ENCODE measurements around the gene BCL10. TPM values are rescaled to one million over a fixed set of nuclear protein-coding genes. Genes with fewer than 3 reads are reported as not detected.

Gene BCL10
- total RNA-seq, 2 donors from 2014 or later, result 21.3 to 22.6 TPM

DNA sequence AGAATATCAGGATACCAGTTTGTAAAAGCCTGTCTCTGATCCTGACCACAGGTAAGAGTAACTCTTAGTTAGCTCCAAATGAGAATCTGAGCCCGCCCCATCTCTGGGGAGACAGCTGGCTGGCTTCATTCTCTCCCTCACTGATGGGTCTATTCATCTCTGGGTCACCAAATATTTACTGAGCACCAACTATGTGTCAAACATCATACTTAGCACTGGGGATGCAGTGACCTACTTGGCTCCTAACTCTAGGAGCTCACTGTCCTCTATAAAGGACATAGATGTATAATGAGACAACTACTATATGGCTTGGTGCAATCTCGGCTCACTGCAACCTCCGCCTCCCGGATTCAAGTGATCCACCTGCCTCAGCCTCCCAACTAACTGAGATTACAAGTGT lies 29.8 kb upstream of the BCL10 start:
- no peak for DNase-seq
- no peak overlapping the region for H3K27ac Mint-ChIP-seq
- no peaks in the 10 kb centered on the region for H3K4me1 ChIP-seq (ENCODE audit: control insufficient read depth, insufficient read depth, low read length)
- no peak overlapping the region for H3K4me3 Mint-ChIP-seq
- peaks cover 1% of the 10 kb centered on the region for H3K27me3 Mint-ChIP-seq (ENCODE audit: insufficient read depth)
- H3K4me1 Mint-ChIP-seq, result peaks cover 6% of the 10 kb centered on the region
- no peak overlapping the region for H3K27ac ChIP-seq (ENCODE audit: low read depth, low read length)
- H3K27me3 ChIP-seq (ENCODE audit: control insufficient read depth, insufficient read depth, low read length, poor library complexity, severe bottlenecking), result no peaks in the 10 kb centered on the region
- H3K36me3 Mint-ChIP-seq (ENCODE audit: low read depth), result no peaks in the 10 kb centered on the region
- no peaks in the 10 kb centered on the region for H3K9me3 Mint-ChIP-seq
- H3K4me3 ChIP-seq (ENCODE audit: low read length), result no peak overlapping the region
- TF ChIP-seq, protein P1, sequence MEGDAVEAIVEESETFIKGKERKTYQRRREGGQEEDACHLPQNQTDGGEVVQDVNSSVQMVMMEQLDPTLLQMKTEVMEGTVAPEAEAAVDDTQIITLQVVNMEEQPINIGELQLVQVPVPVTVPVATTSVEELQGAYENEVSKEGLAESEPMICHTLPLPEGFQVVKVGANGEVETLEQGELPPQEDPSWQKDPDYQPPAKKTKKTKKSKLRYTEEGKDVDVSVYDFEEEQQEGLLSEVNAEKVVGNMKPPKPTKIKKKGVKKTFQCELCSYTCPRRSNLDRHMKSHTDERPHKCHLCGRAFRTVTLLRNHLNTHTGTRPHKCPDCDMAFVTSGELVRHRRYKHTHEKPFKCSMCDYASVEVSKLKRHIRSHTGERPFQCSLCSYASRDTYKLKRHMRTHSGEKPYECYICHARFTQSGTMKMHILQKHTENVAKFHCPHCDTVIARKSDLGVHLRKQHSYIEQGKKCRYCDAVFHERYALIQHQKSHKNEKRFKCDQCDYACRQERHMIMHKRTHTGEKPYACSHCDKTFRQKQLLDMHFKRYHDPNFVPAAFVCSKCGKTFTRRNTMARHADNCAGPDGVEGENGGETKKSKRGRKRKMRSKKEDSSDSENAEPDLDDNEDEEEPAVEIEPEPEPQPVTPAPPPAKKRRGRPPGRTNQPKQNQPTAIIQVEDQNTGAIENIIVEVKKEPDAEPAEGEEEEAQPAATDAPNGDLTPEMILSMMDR (conservative IDR thresholded peaks at IDR 0.05), result no peak
- no peaks in the 10 kb centered on the region for H3K9me3 ChIP-seq (ENCODE audit: control insufficient read depth, low read length)
- WGBS, 2 experiments (ENCODE audit: insufficient coverage in 1 of 2, insufficient read length in 1 of 2), result 94 to 100% methylated on average over 3 to 4 of the region's 4 CpGs
- H3K36me3 ChIP-seq (ENCODE audit: control insufficient read depth, insufficient read depth, low read length), result no peaks in the 10 kb centered on the region
- H3K9ac ChIP-seq (ENCODE audit: extremely low read depth, low read length, poor library complexity, severe bottlenecking), result no peak overlapping the region

DNA sequence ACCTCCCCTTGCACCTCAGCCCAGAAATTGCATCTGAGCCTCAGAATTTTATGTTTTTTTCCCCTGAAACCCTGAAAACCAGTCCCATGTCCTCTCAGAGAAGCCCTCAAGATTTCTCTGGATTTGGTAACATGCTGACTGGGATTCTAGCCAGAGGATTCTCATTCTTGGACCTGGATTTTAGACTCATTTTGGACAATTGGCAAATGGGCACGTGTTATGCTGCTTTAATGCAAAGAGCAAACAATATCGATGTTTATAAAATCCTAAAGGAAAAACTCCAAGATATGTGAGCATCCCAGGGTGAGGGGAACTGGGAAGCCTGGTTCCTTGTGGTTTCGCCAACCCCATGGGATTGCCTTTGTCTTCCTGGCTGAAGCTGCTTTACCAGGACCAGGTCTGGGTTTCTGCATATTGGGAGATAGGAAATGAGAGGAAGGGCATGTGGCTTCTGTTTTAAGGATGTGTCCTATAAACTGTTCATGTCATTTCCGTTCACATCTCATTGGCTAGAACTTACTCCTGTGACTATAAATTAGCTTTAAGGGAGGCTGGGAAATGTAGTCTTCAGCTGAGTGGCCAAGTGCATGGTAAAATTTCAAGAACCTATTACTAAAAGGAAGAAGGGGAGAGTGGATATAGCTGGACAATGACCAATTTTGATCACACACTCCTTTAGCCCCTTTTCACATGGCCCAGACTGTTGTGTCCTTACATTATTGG lies 27.2 kb upstream of the BCL10 start:
- no peak overlapping the region for H3K4me3 Mint-ChIP-seq
- H3K4me1 Mint-ChIP-seq, result peaks cover 4% of the 10 kb centered on the region
- Histone ChIP-seq H3K27me3 (ENCODE audit: control insufficient read depth, insufficient read depth, low read length, poor library complexity, severe bottlenecking) (no peaks in the 10 kb centered on the region), H3K4me1 (ENCODE audit: control insufficient read depth, insufficient read depth, low read length) (no peaks in the 10 kb centered on the region), H3K4me3 (ENCODE audit: low read length) (no peak overlapping the region), H3K9ac (ENCODE audit: extremely low read depth, low read length, poor library complexity, severe bottlenecking) (no peak overlapping the region), H3K27ac (ENCODE audit: low read depth, low read length) (no peak overlapping the region), H3K36me3 (ENCODE audit: control insufficient read depth, insufficient read depth, low read length) (no peaks in the 10 kb centered on the region), H3K9me3 (ENCODE audit: control insufficient read depth, low read length) (no peaks in the 10 kb centered on the region)
- TF ChIP-seq, protein P1 (conservative IDR thresholded peaks at IDR 0.05), result no peak
- 87 to 100% methylated on average over 2 to 4 of the region's 4 CpGs for WGBS, 2 experiments (ENCODE audit: insufficient coverage in 1 of 2, insufficient read length in 1 of 2)
- H3K27ac Mint-ChIP-seq, result no peak overlapping the region
- no peaks in the 10 kb centered on the region for H3K9me3 Mint-ChIP-seq
- H3K27me3 Mint-ChIP-seq (ENCODE audit: insufficient read depth), result peaks cover 1% of the 10 kb centered on the region
- H3K36me3 Mint-ChIP-seq (ENCODE audit: low read depth), result no peaks in the 10 kb centered on the region
- no peak for DNase-seq

DNA sequence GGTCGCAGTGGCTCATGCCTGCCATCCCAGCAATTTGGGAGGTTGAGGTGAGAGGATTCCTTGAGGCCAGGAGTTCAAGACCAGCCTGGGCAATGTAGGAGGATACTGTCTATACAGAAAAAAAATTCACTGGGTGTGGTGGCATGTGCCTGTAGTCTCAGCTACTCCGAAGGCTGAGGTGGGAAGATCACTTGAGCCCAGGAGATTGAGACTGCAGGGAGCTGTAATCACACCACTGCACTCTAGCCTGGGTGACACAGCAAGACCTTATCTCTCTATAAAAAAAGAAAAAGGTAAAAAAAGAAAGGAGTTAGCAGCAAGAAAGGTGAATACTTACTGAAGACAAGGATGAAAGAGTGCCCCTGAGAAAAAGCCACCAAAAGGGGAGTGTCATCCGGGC lies 23.7 kb upstream of the BCL10 start:
- no peaks in the 10 kb centered on the region for H3K4me1 ChIP-seq (ENCODE audit: control insufficient read depth, insufficient read depth, low read length)
- Mint-ChIP-seq H3K27ac (no peak overlapping the region), H3K9me3 (no peaks in the 10 kb centered on the region), H3K4me1 (peaks cover 11% of the 10 kb centered on the region), H3K4me3 (no peak overlapping the region), H3K36me3 (ENCODE audit: low read depth) (no peaks in the 10 kb centered on the region), H3K27me3 (ENCODE audit: insufficient read depth) (peaks cover 1% of the 10 kb centered on the region)
- 94 to 100% methylated on average over 3 of the region's 3 CpGs for WGBS, 2 experiments (ENCODE audit: insufficient coverage in 1 of 2, insufficient read length in 1 of 2)
- no peak overlapping the region for H3K27ac ChIP-seq (ENCODE audit: low read depth, low read length)
- H3K36me3 ChIP-seq (ENCODE audit: control insufficient read depth, insufficient read depth, low read length), result no peaks in the 10 kb centered on the region
- H3K27me3 ChIP-seq (ENCODE audit: control insufficient read depth, insufficient read depth, low read length, poor library complexity, severe bottlenecking), result no peaks in the 10 kb centered on the region
- no peak overlapping the region for H3K4me3 ChIP-seq (ENCODE audit: low read length)
- TF ChIP-seq, protein P1 (conservative IDR thresholded peaks at IDR 0.05), result no peak
- DNase-seq, result no peak
- H3K9me3 ChIP-seq (ENCODE audit: control insufficient read depth, low read length), result no peaks in the 10 kb centered on the region
- no peak overlapping the region for H3K9ac ChIP-seq (ENCODE audit: extremely low read depth, low read length, poor library complexity, severe bottlenecking)
